SKM-1 treated with dmso at 0.1 percent for 144 hours (cell line): ENCODE results near the gene NKX2-8.

Experiments used
- DNase-seq: peaks from one replicate; lab custom pipeline; 2025; ENCODE audit not compliant: unreplicated experiment; lab: John Stamatoyannopoulos, UW

NKX2-8 gene

DNA sequence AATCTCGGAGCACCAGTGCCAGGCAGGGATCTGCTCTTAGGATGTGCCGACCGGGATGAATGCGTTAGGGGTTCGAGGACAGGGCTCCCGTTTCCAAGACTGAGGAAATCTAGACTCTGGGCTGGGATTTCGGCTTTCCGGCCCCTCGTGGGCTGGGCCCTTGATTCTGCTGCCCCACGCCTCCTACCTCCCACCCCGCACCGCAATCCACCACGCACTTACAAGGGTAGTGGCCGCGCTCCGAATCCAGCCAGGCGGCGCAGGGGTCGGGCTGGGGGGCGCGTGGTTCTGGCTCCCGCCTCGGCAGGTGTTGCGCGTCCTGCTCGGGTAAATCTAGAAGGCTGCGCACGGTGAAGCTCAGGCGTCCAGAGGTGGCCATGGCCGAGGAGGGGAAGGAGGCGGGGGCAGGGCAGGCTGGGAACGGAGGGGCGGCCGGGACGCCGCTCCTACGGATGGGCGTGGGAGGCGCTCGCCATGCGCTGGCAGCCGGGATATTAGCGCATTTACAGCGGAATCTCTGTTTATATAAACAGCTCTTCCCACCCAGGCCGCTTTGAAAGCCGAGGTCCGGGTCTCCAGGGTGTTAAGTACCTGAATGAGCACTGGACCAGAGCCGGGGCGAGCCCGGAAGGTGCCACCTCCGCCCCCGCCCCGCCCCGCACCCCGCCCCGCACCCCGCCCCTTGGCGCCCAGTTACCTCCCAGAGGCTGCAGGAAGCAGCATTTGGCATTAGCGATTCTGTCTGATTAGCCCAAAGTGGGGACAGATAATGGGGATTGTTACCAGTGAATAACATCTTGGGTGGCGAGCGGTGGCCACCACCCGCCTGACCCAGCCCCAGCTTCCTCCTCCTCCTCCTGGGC is at the start of gene NKX2-8:
Gene NKX2-8, minus strand, starts transcription at position 604 of the 863 bp plus-strand sequence. Its CDS starts 225 bp downstream, at position 379.
- DNase-seq = no peak

DNA sequence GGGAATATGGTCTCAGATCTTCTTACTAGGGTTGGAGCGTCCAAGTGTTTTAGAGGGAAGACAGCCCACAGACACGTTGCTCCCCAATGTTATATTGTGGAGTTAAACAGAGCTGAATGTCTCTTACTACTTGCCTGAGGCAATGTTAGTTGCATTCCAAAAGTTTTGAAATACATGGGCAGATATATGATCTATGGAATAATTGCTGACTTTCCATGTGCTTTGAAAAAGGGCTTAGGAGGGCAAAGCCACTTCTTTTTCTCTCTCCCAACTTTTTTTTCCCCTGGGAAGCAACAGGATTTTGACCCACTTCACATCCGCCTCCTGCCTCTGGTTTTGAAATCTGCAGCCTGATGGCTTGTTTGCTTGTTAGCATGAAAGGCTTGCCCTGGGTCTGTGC is 45.6 kb upstream of the NKX2-8 start:
- DNase-seq = no peak

DNA sequence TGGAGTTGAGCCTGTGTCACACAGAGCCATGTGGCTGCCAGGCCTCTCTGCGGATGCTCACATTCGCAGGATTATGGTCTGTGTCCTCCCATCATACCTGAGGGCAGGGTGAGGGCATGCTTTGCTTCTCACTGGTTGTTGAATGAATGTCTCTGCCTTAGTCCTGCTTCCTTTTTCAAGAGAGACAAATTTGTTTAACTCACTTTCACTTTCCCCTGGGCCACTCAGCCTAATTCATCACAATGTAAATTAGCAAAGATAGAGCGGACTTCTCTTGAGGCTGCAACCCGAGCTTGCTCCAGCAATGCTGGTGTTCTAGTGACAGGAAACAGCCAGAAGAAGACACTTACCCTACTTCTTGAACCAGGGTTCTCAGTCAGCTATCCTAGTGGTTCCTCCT is 43.7 kb upstream of the NKX2-8 start:
- no peak for DNase-seq

DNA sequence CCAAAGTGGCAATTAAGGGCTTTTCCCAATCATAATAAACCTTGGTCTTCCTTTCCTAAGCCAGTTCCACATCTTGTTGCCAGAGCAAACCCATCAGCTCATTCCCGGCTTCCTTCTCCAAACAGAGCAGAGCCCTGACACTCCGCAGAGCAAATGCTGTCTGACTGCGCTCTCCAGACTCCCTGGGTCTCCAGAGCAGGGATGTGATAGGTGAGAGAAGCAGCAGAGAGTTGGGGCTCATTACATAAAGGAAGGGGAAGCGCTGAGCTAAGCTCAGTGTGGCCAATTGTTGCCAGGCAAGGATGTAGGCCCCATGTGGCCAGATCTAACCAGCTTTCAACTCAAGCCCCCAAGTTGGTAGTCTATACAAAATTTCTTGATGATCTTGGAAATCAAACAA is 43.0 kb upstream of the NKX2-8 start:
- no peak for DNase-seq

DNA sequence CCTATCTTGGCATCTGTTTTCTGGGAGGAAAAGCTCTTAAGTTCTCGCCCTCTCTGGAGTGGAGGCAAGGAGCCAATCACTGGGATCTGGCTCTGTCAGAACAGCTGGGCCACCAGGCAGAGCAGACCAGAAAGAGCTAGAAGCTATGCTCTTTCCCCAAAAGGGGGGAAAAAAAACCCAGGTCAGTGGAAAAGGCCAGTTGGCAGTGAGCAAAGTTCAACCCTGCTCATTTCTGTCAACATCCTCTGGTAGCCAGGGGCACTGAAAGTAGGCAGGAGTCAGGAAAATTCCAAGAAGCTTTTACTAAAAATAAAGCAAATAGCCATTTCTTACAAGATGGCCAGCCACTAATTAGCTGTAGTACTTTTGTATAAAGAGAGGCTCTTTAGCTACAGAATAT is 42.6 kb upstream of the NKX2-8 start:
- no peak for DNase-seq

DNA sequence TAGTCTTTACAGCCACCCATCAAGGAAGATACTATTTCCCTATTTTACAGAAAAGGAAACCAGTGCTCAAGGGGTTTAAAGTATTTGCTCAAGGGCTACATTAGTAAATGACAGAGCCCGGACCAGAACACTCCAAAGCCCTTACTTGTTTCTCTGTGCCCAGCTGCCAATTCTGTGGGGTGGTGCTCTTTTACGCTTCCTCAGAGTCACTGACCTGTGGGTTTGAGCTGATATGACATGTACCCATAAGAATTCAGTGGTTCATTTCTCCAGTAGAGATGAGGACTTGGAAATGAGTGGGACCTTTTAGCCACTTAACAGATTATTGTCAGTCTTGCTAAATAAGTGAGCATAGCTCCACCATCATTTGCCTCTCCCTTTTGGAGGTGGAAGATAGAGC is 37.4 kb upstream of the NKX2-8 start:
- no peak for DNase-seq

DNA sequence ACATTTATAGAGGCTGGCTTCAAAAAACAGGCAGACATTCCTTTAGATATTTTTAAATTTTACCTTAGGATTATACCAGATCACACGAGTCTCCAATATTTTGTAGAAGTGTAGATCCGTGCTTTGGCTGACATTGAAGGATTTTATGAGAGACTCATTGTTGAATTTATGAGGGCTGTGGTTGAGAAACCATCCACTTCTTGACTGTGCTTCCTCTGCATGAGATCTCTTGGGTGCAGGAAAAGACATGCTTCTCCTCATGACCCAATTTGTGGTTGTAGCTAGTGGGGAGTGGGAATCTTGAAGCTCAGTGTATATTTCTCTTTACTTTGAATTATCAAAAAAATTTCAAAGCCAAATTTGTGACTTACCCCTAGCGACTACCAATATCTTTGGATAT is 36.7 kb upstream of the NKX2-8 start:
- no peak for DNase-seq

DNA sequence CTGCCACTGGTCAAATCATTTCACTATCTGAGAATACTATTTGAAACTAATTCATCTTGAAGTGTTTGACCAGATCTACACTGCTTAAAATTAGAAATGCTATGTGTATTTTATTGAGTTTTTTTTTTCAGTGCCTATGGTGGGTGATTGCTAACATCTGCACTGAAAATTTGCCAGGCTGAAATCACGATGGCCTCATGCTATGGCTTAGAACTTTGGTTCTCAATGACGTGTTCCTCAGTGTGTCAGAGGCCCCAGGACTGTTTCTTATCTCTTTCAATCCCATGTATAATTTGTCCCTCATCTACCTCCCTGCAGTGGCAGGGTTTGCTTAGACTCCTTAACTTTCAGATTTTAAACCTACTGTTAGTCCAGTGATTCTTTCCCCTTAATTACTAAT is 36.2 kb upstream of the NKX2-8 start:
- DNase-seq = no peak

DNA sequence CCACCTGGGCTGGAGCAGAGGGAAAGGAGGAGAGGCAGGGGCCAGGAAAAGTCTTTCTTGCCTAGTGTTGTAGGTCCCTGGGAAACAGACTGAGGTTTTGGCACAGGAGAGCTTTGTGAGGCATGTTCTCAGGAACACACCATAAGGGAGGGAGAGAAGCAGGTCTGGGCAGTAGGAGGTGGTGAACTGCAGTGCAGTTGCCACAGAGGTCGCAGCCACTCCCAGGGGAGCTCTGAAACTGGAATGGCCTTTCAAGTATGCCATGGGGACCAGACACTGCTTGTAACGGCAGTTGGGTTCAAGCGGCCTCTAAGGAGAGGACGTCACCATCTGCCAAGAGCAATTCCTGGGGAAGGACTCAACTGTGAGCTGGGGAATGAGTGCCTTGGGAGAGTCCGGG is 35.4 kb upstream of the NKX2-8 start:
- no peak for DNase-seq

DNA sequence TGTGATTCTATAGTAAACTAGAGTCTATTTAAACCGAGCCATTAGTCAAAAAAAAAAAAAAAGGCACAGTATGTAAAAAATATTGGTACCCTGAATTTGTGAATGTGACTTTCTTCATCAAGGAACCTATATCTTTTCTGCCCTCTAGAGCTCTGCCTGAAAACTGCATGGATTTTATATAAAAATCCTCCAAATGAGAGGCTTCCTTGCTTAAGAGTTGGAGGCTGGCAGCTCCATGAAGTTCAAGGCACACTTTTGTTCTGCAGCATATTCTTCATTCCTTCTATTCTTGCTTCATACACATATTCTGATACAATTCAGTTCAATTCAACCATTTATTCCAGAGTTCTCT is 23.1 kb upstream of the NKX2-8 start:
- DNase-seq = no peak

DNA sequence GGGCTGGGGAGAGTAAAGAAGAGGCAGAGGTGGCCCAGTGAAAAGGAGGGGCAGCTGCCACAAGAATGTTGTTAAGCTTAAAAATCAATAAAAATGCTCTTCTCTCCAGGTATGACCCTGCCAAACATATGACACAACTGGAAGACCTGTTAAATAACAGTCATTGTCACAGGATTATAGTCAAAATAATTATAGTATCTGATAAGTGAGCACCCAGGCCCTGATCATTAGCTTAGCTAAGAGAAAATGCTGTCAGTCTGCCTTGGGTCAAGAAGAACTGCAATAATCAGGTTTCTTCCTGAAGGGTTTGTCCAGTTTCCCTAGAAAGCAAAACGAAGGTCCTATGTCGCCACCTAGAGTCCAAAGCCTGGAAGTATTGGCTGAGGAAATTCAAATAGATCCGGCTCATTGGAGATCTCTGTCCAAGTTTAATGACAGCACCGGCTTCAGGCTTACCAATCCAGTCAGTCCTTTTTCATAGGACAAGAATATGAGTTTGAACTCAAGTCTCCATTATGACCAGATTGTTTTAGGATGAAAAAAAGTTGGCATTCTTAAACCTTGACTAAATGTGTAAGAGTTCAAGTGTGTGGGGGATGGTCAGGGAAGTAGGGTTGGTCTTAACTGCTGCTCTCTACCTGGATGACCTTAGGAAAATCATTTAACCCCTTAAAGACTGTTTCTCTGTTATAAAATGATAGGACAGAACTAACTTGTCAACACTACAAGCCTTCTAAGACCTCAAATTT is 22.5 kb upstream of the NKX2-8 start:
- DNase-seq = peak; percentile 46

DNA sequence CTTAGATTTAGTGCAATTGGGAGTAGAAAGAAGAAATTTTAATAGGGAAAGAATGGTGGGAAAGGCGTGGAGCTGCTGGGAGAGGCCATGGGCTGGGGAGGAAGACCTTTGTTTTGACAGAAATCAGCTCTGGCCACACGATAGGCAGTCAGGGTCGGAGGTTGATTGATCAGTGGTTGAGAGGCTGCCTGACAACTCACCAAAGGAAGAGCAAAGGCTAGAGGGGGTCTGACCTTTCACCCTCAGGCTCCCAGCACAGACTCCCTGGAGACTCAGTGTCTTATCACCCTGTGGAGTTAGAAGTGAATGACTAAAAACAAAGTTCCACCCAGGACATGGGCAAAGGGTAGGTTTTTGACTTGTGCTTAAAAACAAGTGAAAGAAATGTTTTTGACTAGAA is 18.0 kb upstream of the NKX2-8 start:
- DNase-seq = no peak

DNA sequence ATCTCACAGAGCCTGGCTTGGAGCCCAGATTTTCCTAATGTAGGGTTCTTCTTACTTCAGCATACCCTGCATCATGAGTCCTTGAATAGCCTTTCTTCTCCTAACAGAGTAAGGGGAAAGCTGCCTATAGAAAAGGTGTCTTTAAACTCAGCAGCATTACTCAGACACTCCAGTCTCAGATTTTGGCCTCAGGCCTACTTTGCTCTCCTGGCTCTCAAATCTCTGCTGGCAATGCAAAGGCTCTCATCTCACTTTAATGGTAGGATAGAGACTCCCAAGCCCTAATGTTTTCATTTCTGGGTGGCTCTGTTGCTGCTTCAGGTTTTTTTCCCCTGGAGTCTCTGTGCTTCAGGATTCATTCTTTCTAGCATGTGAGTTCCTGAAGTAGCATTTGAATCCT is 9.1 kb upstream of the NKX2-8 start:
- no peak for DNase-seq

DNA sequence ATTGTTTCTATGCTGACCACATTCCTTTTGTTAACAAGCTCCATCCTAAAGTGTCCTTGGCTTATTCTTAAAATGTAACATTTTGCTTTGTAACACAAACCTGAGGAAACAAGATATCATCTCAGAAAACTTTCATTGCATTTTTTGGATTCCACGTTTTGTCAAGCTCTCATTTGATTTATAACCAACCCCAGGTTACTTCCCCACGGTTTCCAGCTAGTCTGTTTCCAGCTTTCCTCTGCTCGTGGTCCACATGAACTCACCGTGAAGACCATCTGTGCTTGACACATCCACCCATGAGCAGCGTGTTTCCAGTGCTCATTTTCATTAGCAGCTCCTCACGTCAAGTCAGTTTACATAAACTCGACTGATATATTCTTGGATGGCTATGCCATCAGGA is 6.4 kb upstream of the NKX2-8 start:
- no peak for DNase-seq

DNA sequence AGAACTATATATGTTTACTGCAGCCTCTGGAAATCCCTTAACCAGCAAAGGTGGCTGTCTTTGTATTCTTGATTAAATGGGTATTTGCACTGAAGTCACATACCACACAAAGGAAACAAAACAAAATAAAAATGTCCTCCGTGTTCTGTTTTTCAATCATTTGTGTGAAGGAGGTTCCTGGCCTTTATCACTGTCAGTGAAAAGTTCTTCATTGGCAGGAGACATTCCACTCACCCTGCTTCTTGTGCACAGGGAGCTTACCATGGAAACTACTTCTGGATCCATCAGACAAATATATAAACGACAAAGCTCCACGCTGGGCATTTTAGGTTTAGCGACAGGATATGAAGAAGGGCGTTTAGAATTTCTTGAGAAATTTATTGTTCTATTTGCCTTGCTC is 5.7 kb upstream of the NKX2-8 start:
- no peak for DNase-seq

DNA sequence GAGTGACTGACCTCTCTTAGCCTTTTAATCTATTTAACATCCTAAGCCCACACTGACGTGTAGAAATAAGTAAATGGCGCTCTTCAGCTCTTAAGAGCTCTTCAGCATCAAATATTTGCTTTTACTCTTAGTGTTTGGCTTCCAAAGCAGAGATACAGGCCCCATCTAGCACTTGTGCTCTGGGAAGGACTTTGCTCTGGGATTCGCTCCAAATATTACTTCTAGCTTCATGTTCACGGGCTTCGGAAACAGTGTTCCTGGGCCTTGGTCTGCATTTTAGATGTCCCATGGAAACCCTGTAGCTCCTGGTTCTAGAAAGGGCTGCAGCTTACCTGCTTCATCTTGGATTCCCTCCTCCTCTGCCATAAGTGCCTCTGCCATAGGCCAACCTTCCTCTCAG is 2.7 kb upstream of the NKX2-8 start:
- no peak for DNase-seq

DNA sequence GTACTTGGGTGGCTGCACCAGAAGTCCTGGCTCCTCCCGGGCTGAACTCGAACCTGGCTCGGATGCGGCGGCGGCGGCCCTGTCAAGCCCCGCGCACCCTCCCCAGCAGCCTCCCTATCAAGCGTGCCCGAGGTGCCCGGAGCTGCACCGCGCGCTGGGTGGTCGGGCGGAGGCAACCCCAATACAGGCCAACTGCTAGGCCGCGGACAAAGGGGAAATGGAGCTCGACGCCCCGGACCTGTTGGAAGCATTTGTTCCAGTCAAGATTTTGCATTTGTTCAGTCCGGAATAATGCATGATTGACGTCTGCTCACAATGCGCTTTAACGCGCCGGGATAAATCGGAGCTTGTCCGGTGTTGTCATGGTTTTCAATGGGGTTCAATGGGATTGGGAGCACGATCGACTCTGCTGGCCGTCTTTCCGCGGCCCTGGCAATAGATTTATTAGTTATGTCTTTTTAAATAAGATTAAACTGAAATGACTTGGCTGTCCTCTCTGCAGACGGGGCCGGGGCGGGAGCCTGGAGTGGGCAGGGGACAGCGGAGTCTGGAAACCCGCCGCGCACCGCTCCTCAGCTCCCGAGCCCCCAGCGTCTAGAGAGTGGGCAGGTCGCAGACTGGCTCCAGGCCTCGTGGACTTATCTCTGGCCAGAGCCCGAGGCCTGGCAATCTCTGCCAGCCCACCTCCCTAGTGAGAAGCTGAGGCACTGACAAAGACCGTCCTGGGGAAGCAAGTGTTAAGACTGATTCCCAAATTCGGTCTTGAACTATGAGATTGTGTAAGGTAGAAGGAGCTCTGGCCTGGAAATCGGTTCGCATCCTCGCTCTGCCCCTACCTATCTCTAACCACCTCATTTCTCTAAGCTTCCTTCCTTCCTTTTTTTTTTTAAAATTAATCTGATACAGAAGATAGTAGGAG is 1.7 kb upstream of the NKX2-8 start:
- no peak for DNase-seq

DNA sequence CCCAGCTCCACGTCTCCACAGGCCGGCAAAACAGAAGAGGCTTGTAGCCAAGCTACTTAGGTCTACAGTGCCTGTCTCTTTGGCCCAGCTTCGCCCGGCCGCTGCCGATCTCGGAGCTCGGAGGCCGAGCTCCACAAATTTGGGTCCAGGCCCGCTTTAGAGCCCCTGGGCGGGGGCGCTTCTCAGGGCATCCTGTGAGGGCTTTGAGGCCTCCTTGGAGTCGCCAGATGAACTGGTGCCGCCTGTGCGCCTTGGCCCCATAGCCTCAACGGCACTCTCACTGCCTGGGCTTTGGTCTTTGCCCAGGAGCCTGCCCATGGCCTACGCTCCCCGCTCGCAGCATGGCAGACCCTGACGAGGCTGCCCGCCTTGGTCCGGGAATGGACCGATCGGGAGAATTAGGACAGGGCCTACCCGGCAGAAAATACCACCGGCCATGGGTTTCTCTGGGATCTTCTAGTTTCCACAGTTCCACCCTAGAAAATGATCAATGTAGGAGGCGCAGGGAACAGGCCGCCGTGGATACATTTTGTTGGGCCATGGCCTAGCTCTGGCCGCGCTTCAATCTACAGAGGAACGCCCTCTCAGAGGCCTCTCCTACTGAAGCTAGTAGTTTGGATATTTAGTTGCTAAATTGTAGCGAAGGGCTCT is 953 bp upstream of the NKX2-8 start:
- no peak for DNase-seq

DNA sequence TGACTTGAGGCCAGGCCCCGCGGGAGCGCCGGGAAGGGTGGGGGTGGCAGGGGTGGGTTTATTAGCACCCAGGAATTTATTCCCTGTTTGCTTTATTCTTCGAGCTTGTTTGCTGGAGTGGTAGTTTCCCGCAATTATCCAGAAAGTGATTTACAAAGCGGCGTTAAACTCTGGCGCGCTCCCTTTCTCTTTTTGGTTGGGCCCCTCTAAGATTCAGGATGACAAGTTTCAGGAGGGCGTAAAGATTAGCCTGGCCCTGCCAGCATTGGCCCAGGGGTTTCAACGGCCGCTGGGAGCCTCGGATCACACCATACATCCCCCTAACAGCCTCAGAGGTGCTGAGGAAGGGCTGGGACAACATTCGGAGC is 444 bp upstream of the NKX2-8 start:
- DNase-seq = no peak

DNA sequence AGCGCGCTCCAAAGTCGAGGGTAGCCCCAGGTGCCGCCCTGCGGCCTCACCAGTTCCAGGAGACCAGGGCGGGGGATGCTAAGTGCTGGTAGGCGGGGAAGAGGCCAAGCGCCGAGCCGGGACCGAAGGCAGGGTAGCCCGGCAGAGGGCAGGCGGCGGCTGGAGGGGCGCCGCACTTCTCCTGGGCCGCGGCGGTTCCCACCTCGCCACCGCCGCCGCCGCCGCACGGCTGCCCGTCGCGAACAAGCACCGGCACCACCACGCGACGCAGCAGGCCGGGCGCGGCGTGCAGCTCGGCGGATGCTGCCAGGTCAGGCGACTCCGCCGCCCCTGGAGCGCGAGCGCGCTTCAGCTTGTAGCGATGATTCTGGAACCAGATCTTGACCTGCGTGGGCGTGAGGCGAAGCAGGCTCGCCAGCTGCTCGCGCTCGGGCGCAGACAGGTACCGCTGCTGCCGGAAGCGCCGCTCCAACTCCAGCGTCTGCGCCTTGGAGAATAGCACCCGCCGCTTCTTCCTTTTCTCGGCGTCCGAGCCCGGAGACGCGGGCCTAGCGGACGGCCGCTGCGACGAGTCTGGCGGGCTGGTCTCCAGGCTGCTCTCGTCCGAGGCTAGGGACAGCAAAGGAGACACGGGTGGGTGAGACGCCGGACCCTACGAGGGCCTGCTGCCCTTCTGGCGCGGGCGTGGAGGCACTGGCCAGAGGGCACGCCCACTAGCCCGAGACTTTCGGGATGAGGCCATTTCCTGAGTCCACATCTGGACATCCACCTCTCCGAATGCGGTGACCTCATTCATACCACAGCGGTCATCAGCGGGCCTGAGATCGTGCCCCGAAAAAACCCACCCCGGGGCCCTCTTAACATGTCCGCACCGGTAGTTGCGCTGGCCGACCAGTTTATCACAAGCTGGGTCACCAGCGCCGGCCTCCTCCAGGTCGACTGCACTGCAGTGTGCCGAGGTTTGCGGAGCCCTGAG is 1.3 kb downstream of the NKX2-8 start:
- DNase-seq = no peak
